GM06990 (cell line): ENCODE measurements around the gene C10orf67.

Source experiments
- DNase-seq: peaks from one replicate; pipeline ENCODE4 v3.0.0-alpha.2; 2011; ENCODE audit not compliant: insufficient read length; ENCODE audit errors: extremely low read depth
- H3K27me3 ChIP-seq: replicated peaks from 2 replicates; pipeline ENCODE4 v1.6.0; 2011; ENCODE audit warnings: low read length; ENCODE audit not compliant: control insufficient read depth, insufficient read depth
- H3K36me3 ChIP-seq: 2 replicates; pipeline ENCODE4 v1.5.1; 2011; ENCODE audit warnings: low read length; ENCODE audit not compliant: control insufficient read depth, insufficient read depth
- H3K4me3 ChIP-seq: replicated peaks from 2 replicates; pipeline ENCODE4 v1.5.1; 2011; ENCODE audit warnings: low read depth, mild to moderate bottlenecking, control low read depth, low read length
- TF ChIP-seq, protein P1 (sequence below): IDR thresholded peaks from 2 replicates; pipeline ENCODE4 v1.5.1; 2011; ENCODE audit warnings: low read length, control low read depth, mild to moderate bottlenecking, inconsistent platforms; ENCODE audit not compliant: insufficient read depth, poor library complexity, severe bottlenecking

Gene C10orf67

DNA sequence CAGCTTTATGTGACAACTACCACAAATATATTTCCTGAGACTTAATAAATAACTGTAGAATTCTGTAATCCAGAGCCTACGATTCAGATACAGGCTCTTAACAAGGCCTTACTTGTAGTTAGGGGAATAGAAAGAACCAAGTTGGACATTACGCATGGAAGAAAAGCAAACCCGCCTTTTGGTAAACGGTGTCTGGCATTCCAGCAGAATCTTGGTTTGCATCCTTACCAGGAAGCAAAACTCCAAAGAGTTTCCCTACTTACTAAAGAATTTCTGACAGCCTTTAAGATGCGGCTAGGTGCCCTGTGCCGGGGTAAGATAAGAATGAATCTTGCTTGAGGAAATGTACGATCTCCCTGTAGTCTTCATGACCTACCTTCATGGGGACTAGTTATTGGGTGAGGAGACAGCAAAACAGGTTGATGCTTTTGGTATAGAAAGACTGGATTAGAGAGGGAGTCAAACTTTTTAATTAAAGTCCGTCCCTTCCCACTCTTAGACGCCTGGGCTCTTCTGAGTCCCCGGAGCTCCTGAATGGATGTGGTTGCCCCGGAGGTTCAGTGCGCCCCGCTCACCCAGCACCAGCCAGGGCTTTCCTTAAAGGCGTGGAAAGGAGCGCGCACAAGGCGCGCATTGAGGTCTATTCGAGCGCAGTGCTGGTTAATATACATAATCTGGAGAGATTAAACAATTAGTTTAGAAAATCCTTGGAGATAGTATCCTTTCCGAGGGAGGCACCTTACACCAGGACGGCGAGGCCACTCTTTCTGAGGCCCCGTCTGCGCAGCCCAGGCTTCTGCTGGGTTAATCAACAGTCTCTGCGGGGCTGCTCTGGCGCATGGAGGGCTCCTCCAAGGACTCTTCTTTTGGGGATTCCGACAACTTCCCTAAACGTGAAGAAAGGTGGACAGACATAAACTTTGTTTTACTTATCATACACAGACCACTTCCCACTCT, 140.9 kb downstream of the C10orf67 start:
- DNase-seq, result no peak
- TF ChIP-seq, protein P1, sequence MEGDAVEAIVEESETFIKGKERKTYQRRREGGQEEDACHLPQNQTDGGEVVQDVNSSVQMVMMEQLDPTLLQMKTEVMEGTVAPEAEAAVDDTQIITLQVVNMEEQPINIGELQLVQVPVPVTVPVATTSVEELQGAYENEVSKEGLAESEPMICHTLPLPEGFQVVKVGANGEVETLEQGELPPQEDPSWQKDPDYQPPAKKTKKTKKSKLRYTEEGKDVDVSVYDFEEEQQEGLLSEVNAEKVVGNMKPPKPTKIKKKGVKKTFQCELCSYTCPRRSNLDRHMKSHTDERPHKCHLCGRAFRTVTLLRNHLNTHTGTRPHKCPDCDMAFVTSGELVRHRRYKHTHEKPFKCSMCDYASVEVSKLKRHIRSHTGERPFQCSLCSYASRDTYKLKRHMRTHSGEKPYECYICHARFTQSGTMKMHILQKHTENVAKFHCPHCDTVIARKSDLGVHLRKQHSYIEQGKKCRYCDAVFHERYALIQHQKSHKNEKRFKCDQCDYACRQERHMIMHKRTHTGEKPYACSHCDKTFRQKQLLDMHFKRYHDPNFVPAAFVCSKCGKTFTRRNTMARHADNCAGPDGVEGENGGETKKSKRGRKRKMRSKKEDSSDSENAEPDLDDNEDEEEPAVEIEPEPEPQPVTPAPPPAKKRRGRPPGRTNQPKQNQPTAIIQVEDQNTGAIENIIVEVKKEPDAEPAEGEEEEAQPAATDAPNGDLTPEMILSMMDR, result no peak
- peaks cover 3% of the 10 kb centered on the region for H3K27me3 ChIP-seq

DNA sequence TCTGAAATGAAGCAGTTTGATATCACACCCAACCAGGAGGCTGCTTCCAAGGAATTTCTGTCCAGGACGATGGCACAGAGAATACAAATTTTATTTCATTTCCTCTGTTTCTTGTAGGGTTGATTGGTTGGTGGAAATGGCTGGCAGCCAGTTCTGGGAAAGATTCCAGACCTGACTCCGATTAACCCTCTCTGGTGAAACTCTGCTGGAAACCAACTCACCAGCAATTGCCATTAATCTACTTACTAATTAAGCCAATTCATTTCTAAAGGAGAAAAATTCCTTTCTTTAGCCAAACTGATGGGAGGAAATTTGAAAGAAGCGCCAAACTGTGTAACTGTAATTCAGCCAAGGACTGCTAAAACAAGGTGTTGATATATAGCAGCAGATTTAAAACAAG, 141.8 kb downstream of the C10orf67 start:
- TF ChIP-seq, protein P1, result no peak
- DNase-seq, result no peak
- H3K27me3 ChIP-seq, result peaks cover 2% of the 10 kb centered on the region
- H3K36me3 ChIP-seq, result no peaks in the 10 kb centered on the region
- no peak overlapping the region for H3K4me3 ChIP-seq

More for the DNA sequence above, 140.9 kb downstream of the C10orf67 start:
- Histone ChIP-seq H3K4me3 (no peak overlapping the region), H3K36me3 (no peaks in the 10 kb centered on the region)

DNA sequence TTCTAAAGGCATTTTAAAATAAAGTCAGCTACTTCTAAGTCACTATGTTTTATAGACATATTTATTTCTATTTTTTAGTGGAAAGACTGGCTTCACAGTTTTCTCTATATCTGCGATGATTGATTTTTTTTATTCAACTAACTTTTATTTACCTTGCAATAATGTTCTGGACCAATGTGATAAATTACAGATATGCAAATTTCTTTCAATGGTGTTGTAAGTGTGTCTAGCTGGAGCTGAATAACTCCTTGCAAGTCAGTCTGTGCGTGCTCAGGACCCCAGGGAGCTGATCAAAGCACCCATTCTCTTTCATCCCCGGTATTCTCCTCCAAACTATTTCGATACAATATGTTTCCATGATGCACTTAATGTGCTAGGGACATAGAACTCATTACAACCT, 142.8 kb downstream of the C10orf67 start:
- no peak for DNase-seq
- no peaks in the 10 kb centered on the region for H3K36me3 ChIP-seq
- H3K4me3 ChIP-seq, result no peak overlapping the region
- TF ChIP-seq, protein P1, result no peak
- H3K27me3 ChIP-seq, result peaks cover 2% of the 10 kb centered on the region

DNA sequence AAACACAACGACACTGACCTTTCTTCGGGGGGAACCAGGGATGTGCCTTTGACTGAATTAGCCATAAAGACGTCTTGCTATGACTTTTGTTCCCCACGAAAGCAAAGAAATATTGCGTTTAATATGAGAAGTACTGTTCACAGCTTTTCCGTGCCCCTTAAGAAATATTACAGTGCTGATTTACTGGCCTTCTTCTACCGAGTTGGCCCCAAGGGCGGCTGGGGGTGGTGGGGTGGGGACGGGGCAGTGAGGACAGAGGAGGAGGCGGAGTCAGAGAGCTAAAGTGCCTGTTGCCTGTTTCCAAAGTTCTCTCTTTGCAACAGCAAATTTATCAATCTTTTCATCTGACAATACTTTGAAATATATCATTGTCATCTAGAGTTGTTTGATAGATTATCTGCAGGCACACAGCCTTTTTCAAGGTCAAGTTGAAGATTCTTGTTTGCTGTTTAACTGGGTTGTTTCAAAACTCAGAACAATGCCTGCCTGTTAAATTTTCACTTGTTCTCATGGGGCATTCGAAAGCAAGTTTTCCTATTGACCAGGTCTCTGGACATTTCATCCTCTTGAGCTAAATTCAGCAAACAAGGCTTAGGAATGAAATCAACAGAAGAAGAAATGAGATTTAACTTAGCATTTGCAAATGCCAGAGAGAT, 143.5 kb downstream of the C10orf67 start:
- TF ChIP-seq, protein P1, result no peak
- Histone ChIP-seq H3K27me3 (peaks cover 2% of the 10 kb centered on the region), H3K36me3 (no peaks in the 10 kb centered on the region), H3K4me3 (no peak overlapping the region)
- DNase-seq, result no peak

DNA sequence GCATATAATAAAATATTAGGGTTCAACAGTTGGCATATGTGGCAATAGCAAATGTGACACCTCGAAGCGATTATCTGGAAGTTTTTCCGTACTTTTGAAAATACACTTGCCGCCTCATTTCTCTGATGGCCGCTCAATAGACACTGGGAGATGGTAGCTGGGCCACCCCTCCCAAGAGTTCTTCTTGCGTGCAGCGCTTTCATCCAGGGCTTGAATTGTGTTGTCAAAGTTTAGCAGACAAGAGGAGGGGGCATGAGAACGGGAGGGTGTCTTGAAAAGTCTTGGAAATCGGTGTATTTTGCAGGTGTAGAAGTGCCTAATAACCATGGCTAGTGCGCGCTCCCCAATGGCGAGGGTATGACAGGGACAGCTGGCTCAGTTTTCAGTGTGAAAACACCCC, 144.0 kb downstream of the C10orf67 start:
- no peaks in the 10 kb centered on the region for H3K36me3 ChIP-seq
- no peak for DNase-seq
- H3K27me3 ChIP-seq, result peaks cover 2% of the 10 kb centered on the region
- TF ChIP-seq, protein P1, result no peak
- no peak overlapping the region for H3K4me3 ChIP-seq
